Esophagus muscularis mucosa (tissue), 4 donors: Measurements from ENCODE around the gene SIAH2. TPM values are rescaled to one million over a fixed set of nuclear protein-coding genes. Genes with fewer than 3 reads are reported as not detected.

Experiments used
- DNase-seq: peaks from one replicate; pipeline ENCODE4 v3.0.0-alpha.2; 2017; ENCODE audit errors: extremely low spot score
- H3K27ac ChIP-seq, 4 donors: fragments of 200-600 bp; sonication (generic); replicated peaks in 1 of 4; 1 replicate in 3 of 4; 2 replicates in 1 of 4; pipeline ENCODE4 v1.5.1; 2016 to 2019; ENCODE audit warnings: mild to moderate bottlenecking in 1 of 4
- H3K27me3 ChIP-seq, 4 donors: fragments of 200-600 bp; sonication (generic); one replicate each; pipeline versions ENCODE4 v1.5.1 to v1.6.0; 2016 to 2019
- H3K36me3 ChIP-seq, 4 donors: fragments of 200-600 bp; sonication (generic); one replicate each; pipeline ENCODE4 v1.5.1; 2016 to 2019
- H3K4me1 ChIP-seq, 4 donors: fragments of 200-600 bp; sonication (generic); one replicate each; pipeline ENCODE4 v1.5.1; 2016 to 2019
- H3K4me3 ChIP-seq, 4 donors: fragments of 200-600 bp; sonication (generic); 1 replicate in 2 of 4; 2 replicates in 2 of 4; pipeline ENCODE4 v1.5.1; 2016 to 2019; ENCODE audit warnings: mild to moderate bottlenecking in 4 of 4, moderate library complexity in 1 of 4
- H3K9me3 ChIP-seq, 4 donors: fragments of 200-600 bp; sonication (generic); 1 replicate in 3 of 4; 2 replicates in 1 of 4; pipeline ENCODE4 v1.5.1; 2016 to 2019
- CTCF ChIP-seq, 3 experiments: fragments of 200-600 bp in 2 of 3; fragments of 450-650 bp in 1 of 3; sonication (generic) in 2 of 3; IDR thresholded peaks; one replicate each; pipeline ENCODE4 v1.5.1; 2017 to 2019; ENCODE audit warnings: antibody characterized with exemption in 3 of 3, mild to moderate bottlenecking in 2 of 3, moderate library complexity in 1 of 3
- EP300 ChIP-seq: sonication (generic); formaldehyde crosslinking; IDR thresholded peaks from one replicate; pipeline ENCODE4 v1.6.1; 2017; ENCODE audit warnings: antibody characterized with exemption
- POLR2A ChIP-seq: fragments of 450-650 bp; IDR thresholded peaks from one replicate; pipeline ENCODE4 v1.6.1; 2017; ENCODE audit warnings: antibody characterized with exemption, moderate library complexity, mild to moderate bottlenecking, low read depth
- POLR2AphosphoS5 ChIP-seq, 2 donors: sonication (generic); formaldehyde crosslinking; IDR thresholded peaks; one replicate each; pipeline ENCODE4 v1.6.1; 2017; ENCODE audit warnings: antibody characterized with exemption in 2 of 2
- WGBS: methylation state at CpG from one replicate; pipeline ENCODE4 v1.1.5; 2018; 5-methylcytosine and 5-hydroxymethylcytosine counted together
- intact Hi-C: fragments of 100-400 bp; cut with DNase I; formaldehyde crosslinking; loops from one replicate; pipeline ENCODE4 v1.15.1; 2023
- total RNA-seq, 4 donors: library from RNA; depleted of rRNA; stranded (reverse); fragments of >200 nt; gene quantifications; one replicate each; pipeline versions ENCODE4 v1.1.0 to v1.2.1, GENCODE V29; 2016

SIAH2 gene
- total RNA-seq, 4 donors from 2014 or later = 27.8 to 55.8 (median 43.3) TPM

DNA sequence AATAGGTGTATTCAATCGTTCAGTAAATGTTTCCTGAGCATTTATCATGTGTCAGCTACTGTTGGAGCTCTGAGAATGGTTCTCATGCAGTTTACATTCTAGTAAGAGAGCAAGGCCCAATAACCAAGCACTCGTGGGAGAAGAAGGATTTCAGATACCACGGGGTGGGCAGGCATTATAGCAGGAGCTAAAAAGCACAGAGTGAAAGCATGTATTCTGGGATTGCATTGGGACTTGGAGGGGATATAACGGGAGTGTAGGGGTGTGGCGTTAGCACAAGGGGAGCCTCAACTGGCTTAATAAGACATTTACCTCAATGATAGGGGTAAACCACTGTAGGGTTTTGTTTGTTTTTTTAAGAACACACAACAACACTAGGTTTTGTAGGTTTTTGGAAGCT, 1.6 kb upstream of the SIAH2 start:
- TF ChIP-seq POLR2AphosphoS5 (IDR thresholded peaks at IDR 0.05) = no peak
- TF ChIP-seq EP300 = no peak
- TF ChIP-seq POLR2A = no peak
- TF ChIP-seq CTCF (IDR thresholded peaks at IDR 0.05) = no peak
- Histone ChIP-seq H3K36me3 (no peaks in the 10 kb centered on the region), H3K27me3 (no peaks in the 10 kb centered on the region), H3K4me1 (peaks cover 14 to 29% (median 28%) of the 10 kb centered on the region in 4 donors), H3K4me3 (no peak overlapping the region), H3K9me3 (no peaks in the 10 kb centered on the region), H3K27ac (peak overlapping the region; percentile 94 to 99 (median 98))
- WGBS = 55% methylated on average over 5 of the region's 5 CpGs
- intact Hi-C loops = loop anchor here (5.0 kb wide), 1 partner anchor 42 kb away; no protein-coding TSS in a partner anchor
- DNase-seq = no peak

- intact Hi-C loops = loop anchor here (5.0 kb wide), 1 partner anchor 42 kb away; no protein-coding TSS in a partner anchor
These were observed 993 bp upstream of the SIAH2 start for GRCh38 chr3:150763841-150764483.

DNA sequence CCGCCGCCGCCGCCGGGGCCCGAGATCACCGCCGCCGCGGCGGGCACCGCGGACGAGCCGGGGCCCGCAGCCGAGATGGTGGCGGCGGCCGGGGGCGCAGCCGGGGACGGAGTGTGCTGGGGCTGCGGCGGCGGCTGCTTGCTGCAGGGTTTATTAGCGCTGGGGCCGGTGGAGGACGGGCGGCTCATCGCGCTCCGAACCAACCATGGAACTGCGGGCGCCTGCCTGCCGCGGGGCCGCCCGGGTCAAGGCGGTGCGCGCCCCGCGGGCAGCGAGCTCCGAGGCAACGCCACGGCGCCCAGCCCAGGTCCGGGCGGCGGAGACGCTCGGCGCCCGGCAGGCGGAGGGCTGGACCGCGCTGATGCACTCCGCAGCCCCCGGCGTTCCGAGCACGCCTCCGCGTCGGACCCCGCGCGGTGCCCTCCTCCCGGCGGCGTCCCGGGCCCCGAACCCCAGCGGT, 277 bp downstream of the SIAH2 start:
- Histone ChIP-seq H3K36me3 (no peaks in the 10 kb centered on the region), H3K4me1 (peaks cover 24 to 46% (median 45%) of the 10 kb centered on the region in 4 donors), H3K27me3 (no peaks in the 10 kb centered on the region), H3K4me3 (peak overlapping the region; percentile 80 to 93 (median 88)), H3K27ac (peak overlapping the region; percentile 94 to 99 (median 98)), H3K9me3 (no peaks in the 10 kb centered on the region)
- intact Hi-C loops = loop anchor here (5.0 kb wide), 1 partner anchor 40 kb away; no protein-coding TSS in a partner anchor
- no CpG with 5 or more reads among the region's 76 CpGs for WGBS
- DNase-seq = no peak
- TF ChIP-seq EP300 (no peak), POLR2A (no peak), CTCF (IDR thresholded peaks at IDR 0.05) (no peak), POLR2AphosphoS5 (IDR thresholded peaks at IDR 0.05) (no peak)

More at GRCh38 chr3:150763841-150764483, 993 bp upstream of the SIAH2 start:
- WGBS = 7% methylated on average over 20 of the region's 27 CpGs
- peak overlapping the region; percentile 94 to 99 (median 98) for H3K27ac ChIP-seq
- peak; percentile 93 for DNase-seq
- peaks cover 18 to 35% (median 34%) of the 10 kb centered on the region in 4 donors for H3K4me1 ChIP-seq
- no peaks in the 10 kb centered on the region for H3K36me3 ChIP-seq
- peak overlapping the region; percentile 80 to 93 (median 88) for H3K4me3 ChIP-seq
- peak; percentile 56 to 66 (median 58) for TF ChIP-seq CTCF (IDR thresholded peaks at IDR 0.05)
- no peak for TF ChIP-seq EP300
- H3K27me3 ChIP-seq = no peaks in the 10 kb centered on the region
- H3K9me3 ChIP-seq = no peaks in the 10 kb centered on the region

- Histone ChIP-seq H3K27ac (peak overlapping the region; percentile 94 to 99 (median 98)), H3K4me1 (peaks cover 24 to 53% (median 50%) of the 10 kb centered on the region in 4 donors), H3K9me3 (no peaks in the 10 kb centered on the region), H3K36me3 (no peaks in the 10 kb centered on the region), H3K4me3 (peak overlapping the region; percentile 80 to 93 (median 88)), H3K27me3 (no peaks in the 10 kb centered on the region)
- TF ChIP-seq POLR2A (no peak), POLR2AphosphoS5 (IDR thresholded peaks at IDR 0.05) (peak; percentile 72 to 81), EP300 (no peak), CTCF (IDR thresholded peaks at IDR 0.05) (no peak)
- intact Hi-C loops = loop anchor here (5.0 kb wide), 1 partner anchor 40 kb away; no protein-coding TSS in a partner anchor
- WGBS = under 1% methylated on average over 18 of the region's 48 CpGs
- DNase-seq = peak; percentile 93
These were observed 923 bp downstream of the SIAH2 start for GRCh38 chr3:150761831-150762661.
